WTC11 (cell line): Measurements from ENCODE around the gene PPP1R9A. TPM values are rescaled to one million over a fixed set of nuclear protein-coding genes. Genes with fewer than 3 reads are reported as not detected.

ENCODE experiments used
- ATAC-seq: fragments of 200-7000 bp; cut with Tn5 transposase; 2 replicates; pipeline ENCODE4 v1.10.0; 2021; ENCODE audit warnings: mild to moderate bottlenecking, moderate library complexity
- CTCF ChIA-PET: fragments of 300-600 bp; sonication (Branson Sonifier 250); formaldehyde crosslinking; loops from one replicate; lab custom pipeline; 2021; ENCODE audit warnings: antibody characterized with exemption; lab: Charles Lee
- POLR2A ChIA-PET: fragments of 350-600 bp; sonication (Branson Sonifier 250); formaldehyde crosslinking; loops from one replicate; lab custom pipeline; 2021; ENCODE audit warnings: antibody characterized with exemption; lab: Charles Lee
- DNase-seq: peaks from one replicate; pipeline ENCODE4 v3.0.0; 2021; ENCODE audit warnings: low spot score
- H3K27ac Mint-ChIP-seq: 2 replicates; pipeline ENCODE4 v1.8.0; 2021; ENCODE audit warnings: mixed read lengths
- H3K27me3 Mint-ChIP-seq: 2 replicates; pipeline ENCODE4 v1.8.0; 2021; ENCODE audit warnings: low read depth, mild to moderate bottlenecking, moderate library complexity, mixed read lengths
- H3K36me3 Mint-ChIP-seq: 2 replicates; pipeline ENCODE4 v1.8.0; 2021; ENCODE audit warnings: mixed read lengths
- H3K4me1 Mint-ChIP-seq: 2 replicates; pipeline ENCODE4 v1.8.0; 2022; ENCODE audit warnings: mixed read lengths
- H3K4me3 Mint-ChIP-seq: 2 replicates; pipeline ENCODE4 v1.8.0; 2021; ENCODE audit warnings: mild to moderate bottlenecking, moderate library complexity, mixed read lengths
- H3K9me3 Mint-ChIP-seq: 2 replicates; pipeline ENCODE4 v1.8.0; 2021; ENCODE audit warnings: mixed read lengths
- AFF4 ChIP-seq: sonication (generic); formaldehyde crosslinking; IDR thresholded peaks from 2 replicates; pipeline ENCODE4 v1.8.1; 2023; ENCODE audit warnings: mild to moderate bottlenecking, missing genetic modification reagents, borderline replicate concordance
- CDX4 ChIP-seq: fragments of 250-450 bp; sonication (Bioruptor Pico); IDR thresholded peaks from 2 replicates; pipeline ENCODE4 v1.9.0; 2021; ENCODE audit warnings: moderate library complexity, mild to moderate bottlenecking, inconsistent platforms, borderline replicate concordance
- CREB1 ChIP-seq: sonication (generic); formaldehyde crosslinking; IDR thresholded peaks from 2 replicates; pipeline ENCODE4 v1.8.0; 2023; ENCODE audit warnings: mild to moderate bottlenecking, missing genetic modification reagents
- CREM ChIP-seq: sonication (generic); formaldehyde crosslinking; IDR thresholded peaks from 2 replicates; pipeline ENCODE4 v1.8.1; 2022; ENCODE audit warnings: mild to moderate bottlenecking, missing genetic modification reagents, moderate library complexity
- E2F5 ChIP-seq: sonication (generic); formaldehyde crosslinking; IDR thresholded peaks from 2 replicates; pipeline ENCODE4 v1.8.1; 2022; ENCODE audit warnings: mild to moderate bottlenecking, moderate library complexity, missing genetic modification reagents
- ETV6 ChIP-seq: sonication (generic); formaldehyde crosslinking; IDR thresholded peaks from 2 replicates; pipeline ENCODE4 v1.8.1; 2022; ENCODE audit warnings: mild to moderate bottlenecking, missing genetic modification reagents
- FOXJ3 ChIP-seq: sonication (generic); formaldehyde crosslinking; IDR thresholded peaks from 2 replicates; pipeline ENCODE4 v1.9.0; 2021; ENCODE audit warnings: missing genetic modification reagents, mild to moderate bottlenecking, borderline replicate concordance
- GABPB1 ChIP-seq: sonication (generic); formaldehyde crosslinking; IDR thresholded peaks from 2 replicates; pipeline ENCODE4 v1.8.1; 2023; ENCODE audit warnings: mild to moderate bottlenecking, missing genetic modification reagents
- IRF2 ChIP-seq: sonication (generic); formaldehyde crosslinking; IDR thresholded peaks from 2 replicates; pipeline ENCODE4 v1.8.0; 2022; ENCODE audit warnings: low read depth, missing genetic modification reagents, borderline replicate concordance
- JAZF1 ChIP-seq: fragments of 250-450 bp; sonication (Bioruptor Pico); IDR thresholded peaks from 2 replicates; pipeline ENCODE4 v1.9.0; 2021; ENCODE audit warnings: moderate library complexity, mild to moderate bottlenecking, inconsistent platforms
- KAT7 ChIP-seq: sonication (generic); formaldehyde crosslinking; IDR thresholded peaks from 2 replicates; pipeline ENCODE4 v1.8.1; 2023; ENCODE audit warnings: missing genetic modification reagents, mild to moderate bottlenecking, borderline replicate concordance
- MXD4 ChIP-seq: fragments of 250-450 bp; sonication (Bioruptor Pico); IDR thresholded peaks from 2 replicates; pipeline ENCODE4 v1.8.0; 2021; ENCODE audit warnings: mild to moderate bottlenecking, moderate library complexity, borderline replicate concordance
- NFATC4 ChIP-seq: fragments of 250-450 bp; sonication (Bioruptor Pico); IDR thresholded peaks from 2 replicates; pipeline ENCODE4 v1.9.0; 2021; ENCODE audit warnings: mild to moderate bottlenecking
- NR1H2 ChIP-seq: sonication (generic); formaldehyde crosslinking; IDR thresholded peaks from 2 replicates; pipeline ENCODE4 v1.9.0; 2021; ENCODE audit warnings: mild to moderate bottlenecking, moderate library complexity, missing genetic modification reagents
- RELA ChIP-seq: sonication (generic); formaldehyde crosslinking; IDR thresholded peaks from 2 replicates; pipeline ENCODE4 v1.8.1; 2022; ENCODE audit warnings: missing genetic modification reagents, mild to moderate bottlenecking, borderline replicate concordance
- TEAD1 ChIP-seq: sonication (generic); formaldehyde crosslinking; IDR thresholded peaks from 2 replicates; pipeline ENCODE4 v1.8.0; 2022; ENCODE audit warnings: mild to moderate bottlenecking, missing genetic modification reagents
- ZBTB21 ChIP-seq: sonication (generic); formaldehyde crosslinking; IDR thresholded peaks from 2 replicates; pipeline ENCODE4 v1.8.1; 2023; ENCODE audit warnings: mild to moderate bottlenecking, missing genetic modification reagents, borderline replicate concordance
- ZNF138 ChIP-seq: sonication (generic); formaldehyde crosslinking; conservative IDR thresholded peaks from 2 replicates; pipeline ENCODE4 v1.8.1; 2022; ENCODE audit warnings: mild to moderate bottlenecking, moderate library complexity, missing genetic modification reagents
- ZNF219 ChIP-seq: sonication (generic); formaldehyde crosslinking; IDR thresholded peaks from 2 replicates; pipeline ENCODE4 v1.8.0; 2023; ENCODE audit warnings: missing genetic modification reagents, mild to moderate bottlenecking, borderline replicate concordance
- ZNF263 ChIP-seq: sonication (generic); formaldehyde crosslinking; IDR thresholded peaks from 2 replicates; pipeline ENCODE4 v1.8.1; 2022; ENCODE audit warnings: low read depth, mild to moderate bottlenecking, moderate library complexity, missing genetic modification reagents
- ZNF512 ChIP-seq: sonication (generic); formaldehyde crosslinking; IDR thresholded peaks from 2 replicates; pipeline ENCODE4 v1.8.1; 2022; ENCODE audit warnings: missing genetic modification reagents, borderline replicate concordance
- total RNA-seq: library from RNA; stranded (reverse); gene quantifications from 3 replicates; pipeline ENCODE4 v1.2.3, GENCODE V29; 2021

Gene PPP1R9A
- total RNA-seq, 1 experiment from 2014 or later = 16.8 TPM

GRCh38 chr7:94923412-94923811, 16.0 kb downstream of the PPP1R9A start:
- Mint-ChIP-seq H3K9me3 (no peaks in the 10 kb centered on the region), H3K4me1 (peaks cover 7% of the 10 kb centered on the region; the same call in 1 of the 2 replicates), H3K36me3 (no peaks in the 10 kb centered on the region; the same call in 1 of the 2 replicates), H3K27me3 (no peaks in the 10 kb centered on the region), H3K4me3 (no peak overlapping the region), H3K27ac (no peak overlapping the region)
- no peak for ATAC-seq
- no peak for TF ChIP-seq ZBTB21 (CRISPR knock-in tag)
- TF ChIP-seq CREM (CRISPR knock-in tag) = no peak
- no peak for TF ChIP-seq KAT7
- no peak for TF ChIP-seq CDX4 (CRISPR knock-in tag)
- CTCF ChIA-PET = no interaction called here
- DNase-seq = no peak
- POLR2A ChIA-PET = no interaction called here

- Mint-ChIP-seq H3K9me3 (no peaks in the 10 kb centered on the region), H3K27ac (no peak overlapping the region)
- TF ChIP-seq JAZF1 (CRISPR knock-in tag) = no peak
- no peak for TF ChIP-seq E2F5
- TF ChIP-seq, all 79 proteins: peak for 0
- Mint-ChIP-seq H3K27me3 (no peaks in the 10 kb centered on the region), H3K4me3 (no peak overlapping the region), H3K36me3 (no peaks in the 10 kb centered on the region), H3K4me1 (peaks cover 14% of the 10 kb centered on the region; the same call in 1 of the 2 replicates)
- DNase-seq = no peak
- no peak for ATAC-seq
- POLR2A ChIA-PET = no interaction called here
- CTCF ChIA-PET = no interaction called here
These were observed 20.8 kb downstream of the PPP1R9A start for GRCh38 chr7:94928168-94928707.

- H3K27me3 Mint-ChIP-seq = no peaks in the 10 kb centered on the region
- DNase-seq (no peak), ATAC-seq (peak; percentile 32; the same call in 1 of the 2 replicates)
- H3K4me1 Mint-ChIP-seq = peaks cover 7% of the 10 kb centered on the region; the same call in 1 of the 2 replicates
- no peaks in the 10 kb centered on the region for H3K9me3 Mint-ChIP-seq
- ChIA-PET CTCF (interaction anchor here (0.6 kb wide), 1 partner anchor 144 kb away, joined by 3 read pairs; no protein-coding TSS in a partner anchor), POLR2A (interaction anchor here (0.6 kb wide), 1 partner anchor 62 kb away, joined by 3 read pairs; no protein-coding TSS in a partner anchor)
- H3K27ac Mint-ChIP-seq = no peak overlapping the region
- no peaks in the 10 kb centered on the region for H3K36me3 Mint-ChIP-seq
- H3K4me3 Mint-ChIP-seq = no peak overlapping the region
- no peak for TF ChIP-seq FOXJ3 (CRISPR knock-in tag)
- no peak for TF ChIP-seq IRF2 (CRISPR knock-in tag)
- no peak for TF ChIP-seq ZNF138 (CRISPR knock-in tag)
- TF ChIP-seq NR1H2 (CRISPR knock-in tag) = no peak
- TF ChIP-seq CDX4 (CRISPR knock-in tag) = no peak
- TF ChIP-seq ETV6 (CRISPR knock-in tag) = no peak
- no peak for TF ChIP-seq NFATC4 (CRISPR knock-in tag)
- no peak for TF ChIP-seq ZNF219 (CRISPR knock-in tag)
- no peak for TF ChIP-seq RELA
- TF ChIP-seq TEAD1 (CRISPR knock-in tag) = no peak
- TF ChIP-seq AFF4 = no peak
- no peak for TF ChIP-seq MXD4 (CRISPR knock-in tag)
- no peak for TF ChIP-seq ZNF512
- TF ChIP-seq ZNF263 = no peak
- TF ChIP-seq GABPB1 (CRISPR knock-in tag) = no peak
- TF ChIP-seq CREB1 (CRISPR knock-in tag) = no peak
These were observed 26.0 kb downstream of the PPP1R9A start for GRCh38 chr7:94933256-94933990.
